GM19468 (cell line): ENCODE results near the gene CYLD.

ENCODE experiments used
- ATAC-seq: cut with Tn5 transposase; IDR thresholded peaks from one replicate; pipeline ENCODE4 v1.9.1; 2021; ENCODE audit warnings: mild to moderate bottlenecking, moderate library complexity, moderate number of reproducible peaks; ENCODE audit not compliant: unreplicated experiment; ENCODE audit errors: extremely low read depth

CYLD gene

DNA sequence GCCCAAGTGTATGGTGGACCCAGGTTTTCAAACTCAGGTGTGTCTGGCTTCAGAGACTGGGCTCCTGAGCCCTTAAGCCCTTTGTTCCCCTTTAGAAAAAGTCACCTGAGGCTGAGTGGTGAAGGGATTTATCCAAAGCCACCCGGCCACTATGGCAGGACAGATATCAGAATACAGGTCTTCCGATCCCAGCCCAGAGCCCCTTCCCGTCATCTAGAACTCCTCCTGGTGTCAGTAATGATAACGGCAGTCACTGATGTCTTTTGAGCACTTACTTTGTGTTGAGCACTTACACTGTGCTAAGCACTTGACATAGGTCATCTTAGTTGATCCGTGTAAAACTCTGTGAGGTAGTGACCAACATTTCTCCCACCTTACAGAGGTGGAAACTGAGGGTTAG, 31.9 kb upstream of the CYLD start:
- ATAC-seq, result no peak

- no peak for ATAC-seq
Measured at GRCh38 chr16:50711040-50711439, 30.8 kb upstream of the CYLD start.

- ATAC-seq, result no peak
Measured at GRCh38 chr16:50711862-50712559, 29.9 kb upstream of the CYLD start.

- ATAC-seq, result no peak
Measured at GRCh38 chr16:50712560-50712898, 29.4 kb upstream of the CYLD start.

GRCh38 chr16:50712956-50713355, 28.9 kb upstream of the CYLD start:
- ATAC-seq, result no peak

- ATAC-seq, result no peak
Measured at GRCh38 chr16:50717091-50717490, 24.8 kb upstream of the CYLD start.

DNA sequence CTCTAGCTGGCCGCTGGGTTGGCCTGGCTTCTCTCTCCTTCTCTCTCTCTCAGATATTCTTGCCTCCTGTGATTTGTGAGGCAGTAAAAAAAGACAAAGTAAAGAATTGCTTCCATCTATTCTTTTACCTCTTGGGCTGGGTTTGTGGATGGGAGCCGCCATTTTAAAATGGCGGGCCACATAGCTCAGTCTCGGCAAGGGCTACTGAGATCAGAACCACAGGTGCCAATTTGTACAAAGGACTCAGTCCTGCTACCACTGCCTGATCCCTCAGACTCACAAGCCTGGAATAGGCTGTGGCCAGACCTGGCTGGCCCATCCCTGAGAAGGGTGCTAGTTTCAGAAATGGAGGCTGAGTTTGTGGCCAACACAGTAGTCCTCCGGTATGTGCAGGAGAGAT, 24.4 kb upstream of the CYLD start:
- ATAC-seq, result no peak

DNA sequence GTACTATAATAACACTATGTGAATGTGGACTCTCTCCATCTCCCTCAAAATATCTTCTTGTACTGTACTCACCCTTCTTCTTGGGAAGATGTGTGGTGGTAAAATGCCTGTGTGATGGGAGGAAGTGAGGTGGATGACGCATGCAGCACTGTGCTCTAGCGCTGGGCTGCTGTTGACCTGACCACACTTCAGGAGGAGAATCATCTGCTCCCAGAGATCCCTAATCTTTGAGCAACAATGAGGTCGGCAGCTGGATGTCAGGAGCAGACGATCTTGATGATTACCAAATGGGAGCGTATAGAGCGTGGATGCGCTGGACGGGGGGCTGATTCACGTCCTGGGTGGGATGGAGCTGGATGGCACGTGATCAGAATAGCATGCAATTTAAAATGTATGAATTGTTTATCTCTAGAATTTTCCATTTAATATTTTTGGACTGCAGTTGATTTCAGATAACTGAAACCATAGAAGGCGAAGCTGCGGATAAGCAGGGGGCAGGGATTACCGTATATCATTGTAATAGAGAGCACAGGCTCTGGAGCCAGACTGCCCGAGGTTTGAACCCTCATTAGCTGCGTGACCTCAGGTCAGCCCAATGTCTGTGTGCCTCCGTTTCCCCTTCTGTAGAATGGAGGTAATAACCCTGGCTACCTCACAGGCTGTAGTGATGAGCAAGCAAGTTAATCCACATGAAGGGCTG, 23.7 kb upstream of the CYLD start:
- no peak for ATAC-seq

- ATAC-seq, result no peak
Measured at GRCh38 chr16:50718761-50719400, 23.0 kb upstream of the CYLD start.

GRCh38 chr16:50719401-50720337, 22.2 kb upstream of the CYLD start:
- no peak for ATAC-seq

- no peak for ATAC-seq
Measured at GRCh38 chr16:50721549-50722404, 20.1 kb upstream of the CYLD start.

- no peak for ATAC-seq
Measured at GRCh38 chr16:50722405-50722737, 19.5 kb upstream of the CYLD start.

GRCh38 chr16:50722960-50723359, 18.9 kb upstream of the CYLD start:
- ATAC-seq, result no peak

DNA sequence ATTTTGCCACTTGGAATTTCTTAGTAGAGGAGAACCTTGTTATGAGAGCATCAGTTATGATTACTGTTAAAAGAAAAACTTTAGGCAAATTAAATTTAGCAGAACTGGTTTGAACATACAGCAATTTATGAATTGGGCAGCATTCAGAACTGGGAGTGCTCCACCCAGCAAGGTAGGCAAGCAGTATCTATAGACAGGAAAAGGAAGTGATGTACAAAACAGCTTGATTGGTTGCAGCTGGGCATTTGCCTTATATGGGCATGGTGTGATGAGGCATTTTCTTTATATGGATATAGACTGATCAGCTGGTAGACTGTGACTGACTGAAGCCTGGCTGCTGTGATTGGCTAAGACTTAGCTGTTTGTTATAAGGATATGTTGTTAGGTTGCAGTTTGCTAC, 17.6 kb upstream of the CYLD start:
- no peak for ATAC-seq

GRCh38 chr16:50731130-50731988, 10.5 kb upstream of the CYLD start:
- ATAC-seq, result no peak

- ATAC-seq, result no peak
Measured at GRCh38 chr16:50731989-50732832, 9.7 kb upstream of the CYLD start.

DNA sequence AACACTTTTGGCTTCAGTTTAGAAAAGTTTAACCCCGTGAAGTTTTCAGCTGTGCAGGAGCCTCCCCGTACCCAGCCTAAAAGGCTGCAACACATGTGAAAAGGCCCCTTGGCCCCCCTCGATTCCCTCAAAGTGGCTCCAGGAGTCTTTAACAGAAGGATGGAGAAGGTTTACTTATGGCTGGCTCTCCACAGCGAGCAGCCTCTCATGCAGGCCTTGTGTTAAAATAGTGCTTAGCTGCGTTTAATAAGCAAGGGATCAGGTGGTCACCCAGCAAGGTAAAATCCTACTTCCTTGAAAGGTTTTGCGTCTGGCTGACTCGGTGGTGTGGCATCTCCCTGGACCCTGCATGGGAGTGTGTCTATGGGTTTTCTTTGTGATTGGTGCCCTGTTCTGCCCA, 8.4 kb upstream of the CYLD start:
- ATAC-seq, result no peak

DNA sequence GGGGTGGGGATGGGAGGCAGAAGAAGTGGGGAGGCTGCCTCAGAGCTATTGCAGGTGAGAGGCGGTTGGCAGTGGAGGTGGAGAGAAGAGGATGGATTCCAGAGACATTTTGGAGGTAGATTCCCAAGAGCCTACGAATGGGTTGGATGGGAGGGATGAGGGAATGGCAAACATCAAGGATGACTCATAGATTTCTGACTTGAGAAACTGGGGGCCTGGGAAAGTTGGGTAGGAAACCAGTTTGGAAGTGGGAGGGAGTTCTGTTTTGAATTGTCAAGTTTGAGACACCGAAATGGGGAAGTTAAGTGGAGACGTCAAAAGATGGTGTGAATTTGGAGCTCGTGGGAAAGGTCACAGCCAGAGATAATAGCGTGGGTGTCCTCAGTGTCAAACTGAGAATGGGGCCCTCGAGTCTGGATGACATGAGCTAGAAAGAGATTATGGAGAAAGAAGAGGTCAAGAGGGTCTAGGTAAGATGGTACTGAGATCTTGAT, 6.2 kb upstream of the CYLD start:
- no peak for ATAC-seq
